ENCODE measurements around the gene ZBED1.

GRCh38 chrX:2516623-2517022 is 15.8 kb upstream of the ZBED1 start:
- TF ChIP-seq IRF1 (CRISPR knock-in tag; IDR thresholded peaks at IDR 0.05; ENCODE audit: borderline replicate concordance) (no peak), CTCF (IDR thresholded peaks at IDR 0.05 in 2 of 3, conservative IDR thresholded peaks at IDR 0.05 in 1 of 3; ENCODE audit: insufficient read depth in 2 of 3, low read depth in 1 of 3, low read length in 3 of 3) (no peak), ZNF133 (CRISPR knock-in tag; IDR thresholded peaks at IDR 0.05) (no peak), HOMEZ (CRISPR knock-in tag; IDR thresholded peaks at IDR 0.05) (no peak), TCFL5 (CRISPR knock-in tag; conservative IDR thresholded peaks at IDR 0.05) (no peak)
